GM12878 (cell line): ENCODE data around the gene CASP10. TPM values are rescaled to one million over a fixed set of nuclear protein-coding genes. Genes with fewer than 3 reads are reported as not detected.

Source experiments
- ATAC-seq: fragments of 200-7000 bp; cut with Tn5 transposase; 3 replicates; pipeline ENCODE4 v1.9.1; 2020; ENCODE audit warnings: mild to moderate bottlenecking, moderate library complexity
- BruUV-seq: library from RNA; stranded (reverse); fragments of 400-500 nt; replicated peaks from 2 replicates; lab custom pipeline; 2021; lab: Mats Ljungman, UMichigan
- CTCF ChIA-PET: fragments of 300-600 bp; sonication (Branson Sonifier 250); formaldehyde crosslinking; extraction: SDS; loops from one replicate; lab custom pipeline; 2021; ENCODE audit warnings: inconsistent platforms; lab: Yijun Ruan, JAX
- POLR2A ChIA-PET: fragments of 350-600 bp; formaldehyde crosslinking; extraction: SDS; loops from one replicate; lab custom pipeline; 2021; ENCODE audit warnings: inconsistent platforms; lab: Charles Lee
- RAD21 ChIA-PET: fragments of 300-600 bp; sonication (Branson Sonifier 250); formaldehyde crosslinking; loops from one replicate; lab custom pipeline; 2023; ENCODE audit warnings: antibody characterized with exemption; ENCODE audit not compliant: unreplicated experiment; lab: Charles Lee
- SMC1A ChIA-PET: fragments of 300-600 bp; sonication (Branson Sonifier 250); formaldehyde crosslinking; loops from one replicate; lab custom pipeline; 2023; ENCODE audit not compliant: unreplicated experiment, uncharacterized antibody; lab: Charles Lee
- DNase-seq: peaks from one replicate; pipeline ENCODE4 v3.0.0-alpha.2; 2011; ENCODE audit warnings: low read depth, low spot score
- FAIRE-seq: peaks from 3 replicates; lab custom pipeline; 2011; peaks lifted over from hg19 to GRCh38; lab: Jason Lieb, UNC
- H2AFZ ChIP-seq: 2 replicates; pipeline ENCODE4 v1.6.0; 2011; ENCODE audit warnings: low read depth, low read length, control low read depth; ENCODE audit not compliant: control insufficient read depth
- H3K27ac ChIP-seq: 2 replicates; pipeline ENCODE4 v1.5.1; 2011; ENCODE audit warnings: control low read depth; ENCODE audit not compliant: control insufficient read depth, insufficient read depth
- H3K27me3 ChIP-seq, 2 experiments: replicated peaks in 1 of 2; 2 replicates each; pipeline versions ENCODE4 v1.6.0 to v1.6.1; 2011; ENCODE audit warnings: low read length in 1 of 2; ENCODE audit not compliant: control insufficient read depth in 2 of 2, insufficient read depth in 2 of 2
- H3K36me3 ChIP-seq, 2 experiments: 2 replicates each; pipeline ENCODE4 v1.5.1; 2011; ENCODE audit warnings: low read length in 1 of 2; ENCODE audit not compliant: control insufficient read depth in 2 of 2, insufficient read depth in 2 of 2
- H3K4me1 ChIP-seq: 2 replicates; pipeline ENCODE4 v1.6.1; 2011; ENCODE audit warnings: mild to moderate bottlenecking, low read length, moderate library complexity, mixed read lengths; ENCODE audit not compliant: control insufficient read depth, insufficient read depth
- H3K4me2 ChIP-seq: 2 replicates; pipeline ENCODE4 v1.6.0; 2011; ENCODE audit warnings: control low read depth; ENCODE audit not compliant: control insufficient read depth, insufficient read depth
- H3K4me3 ChIP-seq: fragments of 200-600 bp; sonication (generic); 2 replicates; pipeline ENCODE4 v1.5.1; 2016
- H3K79me2 ChIP-seq: 2 replicates; pipeline ENCODE4 v1.6.0; 2011; ENCODE audit warnings: low read length; ENCODE audit not compliant: control insufficient read depth, insufficient read depth
- H3K9ac ChIP-seq: 2 replicates; pipeline ENCODE4 v1.8.0; 2011; ENCODE audit warnings: low read length, control low read depth, mixed read lengths; ENCODE audit not compliant: control insufficient read depth, insufficient read depth
- H3K9me3 ChIP-seq: replicated peaks from 3 replicates; pipeline ENCODE4 v1.5.1; 2011; ENCODE audit warnings: mild to moderate bottlenecking, low read length; ENCODE audit not compliant: control insufficient read depth, insufficient read depth
- H4K20me1 ChIP-seq: 2 replicates; pipeline ENCODE4 v1.6.0; 2011; ENCODE audit not compliant: control insufficient read depth, insufficient read depth
- JUND ChIP-seq: IDR thresholded peaks from 2 replicates; pipeline ENCODE4 v1.6.1; 2012; ENCODE audit warnings: low read depth, mild to moderate bottlenecking, low read length, improper control_type of control experiment, moderate library complexity
- KDM1A ChIP-seq: fragments of 200-600 bp; sonication (generic); IDR thresholded peaks from 2 replicates; pipeline ENCODE4 v1.6.1; 2016; ENCODE audit warnings: borderline replicate concordance
- STAT3 ChIP-seq: IDR thresholded peaks from 2 replicates; pipeline ENCODE4 v1.6.1; 2011; ENCODE audit warnings: low read depth, low read length, improper control_type of control experiment
- WGBS: methylation state at CpG from one replicate; pipeline ENCODE4 v1.1.6; 2016; ENCODE audit warnings: low lambda C conversion rate; ENCODE audit not compliant: insufficient replicate concordance, insufficient coverage; ENCODE audit errors: missing lambda C conversion rate; 5-methylcytosine and 5-hydroxymethylcytosine counted together
- in situ Hi-C: fragments of 300-500 bp; cut with MboI; formaldehyde crosslinking; loops from 9 replicates; pipeline ENCODE4 v1.14.3; 2018; ENCODE audit warnings: mixed read lengths
- intact Hi-C: fragments of 100-400 bp; cut with micrococcal nuclease; formaldehyde crosslinking; loops from one replicate; pipeline ENCODE4 v1.14.2; 2022; ENCODE audit not compliant: unreplicated experiment
- polyA plus RNA-seq, 11 experiments: library from polyadenylated mRNA; depleted of rRNA in 4 of 11; unstranded in 6 of 11; stranded (reverse) in 5 of 11; fragments of >200 nt; fragmentation: Nextera tagmentation in 4 of 11; fragmentation: Illumina TruSeq in 1 of 11; extraction: Ambion mirVana in 4 of 11; extraction: Trizol in 1 of 11; gene quantifications; 1 replicate in 1 of 11; 2 replicates in 10 of 11; pipeline versions ENCODE4 v1.2.1 to v1.2.3, GENCODE V29; 2011 to 2016; ENCODE audit warnings: inconsistent platforms in 2 of 11, missing spikeins in 2 of 11, low read depth in 1 of 11
- total RNA-seq, 4 experiments: library from RNA; depleted of rRNA in 3 of 4; stranded (reverse); fragments of >200 nt in 3 of 4; fragmentation: Illumina TruSeq in 1 of 4; extraction: Trizol in 1 of 4; gene quantifications; 2 replicates each; pipeline versions ENCODE4 v1.2.1 to v1.2.3, GENCODE V29; 2013 to 2021
- TF ChIP-seq, protein P1 (sequence below), 3 experiments: IDR thresholded peaks in 2 of 3; conservative IDR thresholded peaks in 1 of 3; 2 replicates each; pipeline ENCODE4 v1.5.1; 2011; ENCODE audit warnings: low read depth in 3 of 3, low read length in 3 of 3, mild to moderate bottlenecking in 3 of 3, control low read depth in 2 of 3, moderate library complexity in 2 of 3, inconsistent platforms in 1 of 3, mixed read lengths in 1 of 3; ENCODE audit not compliant: control insufficient read depth in 2 of 3, insufficient read depth in 1 of 3; ENCODE audit errors: extremely low read depth in 1 of 3
- TF ChIP-seq, protein P2 (sequence below): fragments of 450-650 bp; IDR thresholded peaks from 2 replicates; pipeline ENCODE4 v1.6.1; 2017; ENCODE audit warnings: mild to moderate bottlenecking

The CASP10 gene
- total and polyA plus RNA-seq, 10 of the 15 experiments (the other 5 are each of a cell fraction or from before 2014, with no cell fraction given): 7.2 to 14.1 (median 10.8) TPM

DNA sequence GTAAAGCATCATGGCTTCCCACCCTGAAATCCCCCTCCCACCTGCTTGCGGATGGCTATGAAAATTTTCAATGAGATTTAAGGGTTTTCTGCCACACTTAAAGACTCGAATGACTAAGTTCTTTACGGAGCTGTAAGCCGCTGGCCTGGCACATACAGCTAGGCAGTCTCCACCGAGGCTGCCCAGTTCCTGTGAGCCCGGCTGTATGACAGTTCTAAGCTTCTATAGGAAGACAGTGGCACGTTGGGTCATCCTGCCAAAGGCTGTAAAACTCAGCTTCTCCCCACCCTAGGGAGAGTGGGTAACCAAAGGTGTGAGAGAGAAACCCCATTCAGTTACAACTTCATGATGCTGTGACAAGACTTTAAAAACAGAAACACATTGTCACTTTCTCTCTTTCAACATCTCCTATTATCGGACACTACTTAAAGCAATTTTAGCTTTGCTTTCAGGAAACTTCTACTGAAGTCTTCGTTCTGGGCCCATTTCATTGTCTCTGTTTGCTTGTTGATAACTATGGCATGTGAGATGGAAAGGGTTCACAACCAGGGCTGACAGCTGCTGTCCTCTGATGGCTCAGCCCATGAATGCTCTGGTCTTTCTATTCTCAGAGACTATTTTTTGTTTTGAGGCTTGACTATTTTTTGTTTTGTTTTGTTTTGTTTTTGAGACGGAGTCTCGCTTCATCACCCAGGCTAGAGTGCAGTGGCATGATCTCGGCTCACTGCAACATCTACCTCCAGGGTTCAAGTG lies 84.5 kb downstream of the CASP10 start:
- WGBS: 92% methylated on average over 12 of the region's 12 CpGs
- intact Hi-C loops (loop anchor here (10.0 kb wide), 1 partner anchor 377 kb away; the partner anchor contains the start of gene TMEM237), in situ Hi-C loops (no loop called here)
- H3K36me3 ChIP-seq: peaks cover 2 to 10% of the 10 kb centered on the region in 2 experiments
- ATAC-seq (no peak), DNase-seq (no peak), FAIRE-seq (no peak)
- H3K27ac ChIP-seq: no peak overlapping the region
- H3K27me3 ChIP-seq: no peaks in the 10 kb centered on the region
- no peaks in the 10 kb centered on the region for H4K20me1 ChIP-seq
- ChIA-PET RAD21 (interaction anchor here (1.2 to 4.6 kb wide), 5 partner anchors 11 to 84 kb away, joined by 3 to 41 read pairs (median 4); partner anchors contain the start of gene CASP10), POLR2A (interaction anchor here (1.0 to 2.0 kb wide), 3 partner anchors 10 to 15 kb away, joined by 3 to 6 read pairs (median 5); no protein-coding TSS in a partner anchor), SMC1A (interaction anchor here (0.6 to 1.8 kb wide), 7 partner anchors 11 to 96 kb away, joined by 3 to 4 read pairs (median 3); no protein-coding TSS in a partner anchor), CTCF (interaction anchor here (0.6 to 2.1 kb wide), 6 partner anchors 9 to 54 kb away, joined by 3 to 16 read pairs (median 4); no protein-coding TSS in a partner anchor)
- no peaks in the 10 kb centered on the region for H3K4me1 ChIP-seq
- no TSS peak for BruUV-seq
- no peak overlapping the region for H3K4me2 ChIP-seq
- H2AFZ ChIP-seq: no peak overlapping the region
- no peak overlapping the region for H3K9ac ChIP-seq
- no peak overlapping the region for H3K4me3 ChIP-seq
- H3K79me2 ChIP-seq: no peaks in the 10 kb centered on the region; the same call in 1 of the 2 replicates
- H3K9me3 ChIP-seq: no peaks in the 10 kb centered on the region
- TF ChIP-seq, protein P1, sequence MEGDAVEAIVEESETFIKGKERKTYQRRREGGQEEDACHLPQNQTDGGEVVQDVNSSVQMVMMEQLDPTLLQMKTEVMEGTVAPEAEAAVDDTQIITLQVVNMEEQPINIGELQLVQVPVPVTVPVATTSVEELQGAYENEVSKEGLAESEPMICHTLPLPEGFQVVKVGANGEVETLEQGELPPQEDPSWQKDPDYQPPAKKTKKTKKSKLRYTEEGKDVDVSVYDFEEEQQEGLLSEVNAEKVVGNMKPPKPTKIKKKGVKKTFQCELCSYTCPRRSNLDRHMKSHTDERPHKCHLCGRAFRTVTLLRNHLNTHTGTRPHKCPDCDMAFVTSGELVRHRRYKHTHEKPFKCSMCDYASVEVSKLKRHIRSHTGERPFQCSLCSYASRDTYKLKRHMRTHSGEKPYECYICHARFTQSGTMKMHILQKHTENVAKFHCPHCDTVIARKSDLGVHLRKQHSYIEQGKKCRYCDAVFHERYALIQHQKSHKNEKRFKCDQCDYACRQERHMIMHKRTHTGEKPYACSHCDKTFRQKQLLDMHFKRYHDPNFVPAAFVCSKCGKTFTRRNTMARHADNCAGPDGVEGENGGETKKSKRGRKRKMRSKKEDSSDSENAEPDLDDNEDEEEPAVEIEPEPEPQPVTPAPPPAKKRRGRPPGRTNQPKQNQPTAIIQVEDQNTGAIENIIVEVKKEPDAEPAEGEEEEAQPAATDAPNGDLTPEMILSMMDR (IDR thresholded peaks at IDR 0.05 in 2 of 3, conservative IDR thresholded peaks at IDR 0.05 in 1 of 3; ENCODE audit: control insufficient read depth in 2 of 3, extremely low read depth in 1 of 3, insufficient read depth in 1 of 3, low read depth in 3 of 3, low read length in 3 of 3): no peak
- TF ChIP-seq STAT3: no peak
- no peak for TF ChIP-seq KDM1A
- no peak for TF ChIP-seq JUND
- TF ChIP-seq, protein P2, sequence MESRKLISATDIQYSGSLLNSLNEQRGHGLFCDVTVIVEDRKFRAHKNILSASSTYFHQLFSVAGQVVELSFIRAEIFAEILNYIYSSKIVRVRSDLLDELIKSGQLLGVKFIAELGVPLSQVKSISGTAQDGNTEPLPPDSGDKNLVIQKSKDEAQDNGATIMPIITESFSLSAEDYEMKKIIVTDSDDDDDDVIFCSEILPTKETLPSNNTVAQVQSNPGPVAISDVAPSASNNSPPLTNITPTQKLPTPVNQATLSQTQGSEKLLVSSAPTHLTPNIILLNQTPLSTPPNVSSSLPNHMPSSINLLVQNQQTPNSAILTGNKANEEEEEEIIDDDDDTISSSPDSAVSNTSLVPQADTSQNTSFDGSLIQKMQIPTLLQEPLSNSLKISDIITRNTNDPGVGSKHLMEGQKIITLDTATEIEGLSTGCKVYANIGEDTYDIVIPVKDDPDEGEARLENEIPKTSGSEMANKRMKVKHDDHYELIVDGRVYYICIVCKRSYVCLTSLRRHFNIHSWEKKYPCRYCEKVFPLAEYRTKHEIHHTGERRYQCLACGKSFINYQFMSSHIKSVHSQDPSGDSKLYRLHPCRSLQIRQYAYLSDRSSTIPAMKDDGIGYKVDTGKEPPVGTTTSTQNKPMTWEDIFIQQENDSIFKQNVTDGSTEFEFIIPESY: no peak
